ENCODE measurements around the gene HDGFL2. TPM values are rescaled to one million over a fixed set of nuclear protein-coding genes. Genes with fewer than 3 reads are reported as not detected.
"Not testable (repeated sequence)": the region's sequence is repeated elsewhere in the genome, so short reads cannot be mapped to it uniquely, and the experiment has no call there.

HDGFL2 gene
- total RNA-seq, 1 donor from 2014 or later, result 30.3 TPM

- intact Hi-C loops (cut with micrococcal nuclease), result no loop called here
- ATAC-seq, result no peak
These were observed 49.2 kb downstream of the HDGFL2 start for GRCh38 chr19:4521170-4521887.

GRCh38 chr19:4521888-4522242 is 49.8 kb downstream of the HDGFL2 start:
- DNase-seq, result no peak
- intact Hi-C loops (cut with micrococcal nuclease), result no loop called here
- ATAC-seq, result no peak

More at GRCh38 chr19:4521170-4521887, 49.2 kb downstream of the HDGFL2 start:
- no peak for DNase-seq

- ATAC-seq, result no peak
- intact Hi-C loops (cut with micrococcal nuclease), result no loop called here
These were observed 50.4 kb downstream of the HDGFL2 start for GRCh38 chr19:4522291-4523002.

GRCh38 chr19:4523306-4524110 is 51.4 kb downstream of the HDGFL2 start:
- intact Hi-C loops (cut with micrococcal nuclease), result no loop called here
- peak; percentile 73 for DNase-seq

More at GRCh38 chr19:4522291-4523002, 50.4 kb downstream of the HDGFL2 start:
- DNase-seq, result no peak

GRCh38 chr19:4524808-4525562 is 52.9 kb downstream of the HDGFL2 start:
- DNase-seq, result peak; percentile 75
- ATAC-seq, result peak; percentile 50

More at GRCh38 chr19:4523306-4524110, 51.4 kb downstream of the HDGFL2 start:
- no peak for ATAC-seq

GRCh38 chr19:4525563-4526002 is 53.5 kb downstream of the HDGFL2 start:
- no peak for DNase-seq
- intact Hi-C loops (cut with micrococcal nuclease), result no loop called here
- ATAC-seq, result no peak

More at GRCh38 chr19:4524808-4525562, 52.9 kb downstream of the HDGFL2 start:
- intact Hi-C loops (cut with micrococcal nuclease), result no loop called here

- DNase-seq; ATAC-seq; intact Hi-C loops (cut with micrococcal nuclease): not testable (repeated sequence)
These were observed 55.3 kb downstream of the HDGFL2 start for GRCh38 chr19:4527377-4527776.

- no peak for DNase-seq
- no peak for ATAC-seq
- intact Hi-C loops (cut with micrococcal nuclease), result no loop called here
These were observed 56.7 kb downstream of the HDGFL2 start for GRCh38 chr19:4528843-4529242.

- DNase-seq, result no peak
- intact Hi-C loops (cut with micrococcal nuclease), result no loop called here
- ATAC-seq, result no peak
These were observed 57.9 kb downstream of the HDGFL2 start for GRCh38 chr19:4529924-4530522.

- no peak for ATAC-seq
- intact Hi-C loops (cut with micrococcal nuclease), result no loop called here
- no peak for DNase-seq
These were observed 59.6 kb downstream of the HDGFL2 start for GRCh38 chr19:4531562-4532165.

- intact Hi-C loops (cut with micrococcal nuclease), result no loop called here
- DNase-seq, result no peak
- no peak for ATAC-seq
These were observed 61.2 kb downstream of the HDGFL2 start for GRCh38 chr19:4533334-4533733.

GRCh38 chr19:4533835-4534424 is 61.8 kb downstream of the HDGFL2 start:
- no peak for DNase-seq
- intact Hi-C loops (cut with micrococcal nuclease), result no loop called here
- no peak for ATAC-seq

- ATAC-seq (peak; percentile 91), DNase-seq (peak; percentile 89)
- intact Hi-C loops (cut with micrococcal nuclease), result no loop called here
These were observed 63.0 kb downstream of the HDGFL2 start, which contains the start of gene PLIN5 for GRCh38 chr19:4534836-4535658. Gene PLIN5, minus strand, starts transcription at chr19:4535224. Its CDS starts 1,150 bp downstream, at chr19:4534074.

GRCh38 chr19:4536798-4537197 is 64.7 kb downstream of the HDGFL2 start:
- DNase-seq (no peak), ATAC-seq (peak; percentile 4)
- intact Hi-C loops (cut with micrococcal nuclease), result no loop called here

GRCh38 chr19:4537953-4538600 is 66.0 kb downstream of the HDGFL2 start:
- no peak for DNase-seq

GRCh38 chr19:4538601-4538954 is 66.5 kb downstream of the HDGFL2 start:
- intact Hi-C loops (cut with micrococcal nuclease), result no loop called here
- ATAC-seq, result no peak
- DNase-seq, result no peak

More at GRCh38 chr19:4537953-4538600, 66.0 kb downstream of the HDGFL2 start:
- no peak for ATAC-seq
- intact Hi-C loops (cut with micrococcal nuclease), result no loop called here
